HL-60 (cell line): ENCODE data around the gene HHAT.

Experiments
- CTCF ChIP-seq: IDR thresholded peaks from one replicate; pipeline ENCODE4 v1.5.1; 2011; ENCODE audit warnings: low read length, control low read depth, inconsistent platforms; ENCODE audit not compliant: insufficient read depth
- GABPA ChIP-seq: IDR thresholded peaks from 2 replicates; pipeline ENCODE4 v1.6.1; 2012; ENCODE audit warnings: low read depth
- POLR2AphosphoS5 ChIP-seq: IDR thresholded peaks from 2 replicates; pipeline ENCODE4 v1.6.1; 2012; ENCODE audit warnings: low read depth

- no peak for TF ChIP-seq CTCF
- no peak for TF ChIP-seq GABPA
- TF ChIP-seq POLR2AphosphoS5 = no peak
Measured at GRCh38 chr1:210483821-210484220, 155.1 kb downstream of the HHAT start.
